ENCODE measurements around the gene ABLIM1. TPM values are rescaled to one million over a fixed set of nuclear protein-coding genes. Genes with fewer than 3 reads are reported as not detected.

ABLIM1 gene
- polyA plus RNA-seq, 4 donors: 96.4 to 113 (median 106) TPM

DNA sequence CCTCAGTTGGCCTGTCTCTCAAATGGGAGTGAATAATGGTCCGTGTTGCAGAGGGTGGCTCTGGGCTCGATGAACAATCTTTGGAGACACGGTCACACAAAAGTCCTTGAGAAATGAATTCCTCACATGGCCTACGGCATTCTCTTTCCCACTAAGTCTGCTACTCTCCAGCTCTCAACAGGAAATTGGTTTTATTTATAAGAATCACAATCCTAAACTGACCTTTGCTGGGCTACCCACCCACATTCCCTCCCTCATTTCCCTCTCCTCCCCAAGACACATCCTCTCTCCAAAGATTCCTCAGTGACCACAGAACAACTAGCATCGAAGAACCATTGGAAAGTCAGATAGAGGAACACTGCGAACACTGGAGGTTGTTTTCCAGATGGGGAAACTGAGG, 258.5 kb downstream of the ABLIM1 start:
- DNase-seq (ENCODE audit: low read depth in 4 of 4, low spot score in 3 of 4): no peak

DNA sequence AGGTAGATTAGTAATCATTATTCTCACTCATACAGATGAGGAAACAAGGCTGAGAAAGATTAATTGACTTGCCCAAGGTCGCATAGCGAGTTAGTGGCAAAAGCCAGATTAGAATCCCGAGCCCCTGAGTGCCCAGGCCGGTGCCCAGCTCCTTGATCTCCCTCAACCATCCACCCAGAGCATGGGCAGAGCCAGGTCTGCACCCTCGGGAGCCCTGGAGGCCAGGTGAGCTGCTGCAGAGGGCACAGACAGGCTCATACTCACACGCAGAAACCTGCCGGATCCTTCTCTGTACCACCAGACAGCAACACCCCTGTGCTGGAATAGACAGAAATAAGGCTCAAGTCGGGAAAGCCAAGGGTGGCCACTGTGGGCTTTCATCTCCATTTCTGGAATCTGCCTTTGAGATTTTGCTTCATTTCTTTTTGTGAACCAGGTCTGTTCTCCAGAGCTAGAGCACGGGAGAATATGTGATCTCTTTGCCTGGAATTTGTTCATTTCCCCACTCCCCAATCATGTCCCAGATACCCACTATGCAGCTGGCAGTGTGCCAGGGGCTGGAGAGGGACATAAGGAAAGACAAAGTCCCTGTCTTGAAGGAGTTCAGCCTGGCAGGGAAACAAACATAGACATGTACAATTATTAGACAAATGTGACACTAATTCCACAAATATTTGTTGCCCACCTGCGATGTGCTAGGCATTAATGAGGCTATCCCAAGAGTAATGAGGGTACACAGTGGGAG, 259.3 kb downstream of the ABLIM1 start:
- no peak for DNase-seq (ENCODE audit: low read depth in 4 of 4, low spot score in 3 of 4)

DNA sequence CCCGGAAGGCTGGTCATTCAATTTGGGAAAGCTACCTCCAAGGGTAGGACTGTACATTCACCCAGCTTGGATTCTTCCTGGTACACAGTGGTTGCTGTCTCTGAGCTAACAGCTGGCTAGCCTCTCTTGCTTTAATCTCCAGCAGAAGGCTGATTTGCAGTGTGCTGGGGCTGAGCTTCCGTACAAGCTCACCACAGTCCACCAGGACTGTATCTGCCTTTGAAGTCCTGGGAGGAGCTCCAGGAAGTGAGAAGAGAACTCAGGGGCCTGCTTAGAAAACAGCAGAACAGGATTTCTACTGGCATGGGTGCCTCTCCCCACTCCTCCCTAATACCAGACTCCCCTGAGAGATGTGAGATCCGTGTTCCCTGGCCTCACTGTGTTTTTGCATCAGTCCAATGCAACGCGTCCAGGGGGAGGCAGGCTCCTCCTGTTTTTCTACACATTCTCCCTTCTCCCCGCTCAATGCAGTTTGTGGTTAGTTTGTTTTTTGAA, 260.4 kb downstream of the ABLIM1 start:
- no peak for DNase-seq (ENCODE audit: low read depth in 4 of 4, low spot score in 3 of 4)

DNA sequence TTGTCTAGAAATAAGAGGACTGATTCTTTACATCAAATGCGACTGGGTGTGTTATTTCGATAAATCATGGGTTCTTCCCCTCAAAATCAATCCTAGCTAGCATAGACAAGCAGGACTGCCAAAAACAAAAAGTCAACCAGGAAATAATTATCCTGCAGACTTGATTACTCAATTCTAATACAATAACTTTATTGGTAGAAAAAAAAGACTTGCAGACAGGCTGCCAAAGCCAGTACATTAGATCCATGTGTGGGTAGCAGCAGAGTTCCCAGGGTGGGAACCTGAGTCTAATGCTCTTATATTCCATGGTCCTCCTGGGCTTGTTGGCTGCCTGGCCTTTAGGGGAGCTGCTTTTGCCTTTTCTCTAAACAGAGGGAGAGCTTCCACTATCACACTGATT, 261.6 kb downstream of the ABLIM1 start:
- DNase-seq (ENCODE audit: low read depth in 4 of 4, low spot score in 3 of 4): no peak

DNA sequence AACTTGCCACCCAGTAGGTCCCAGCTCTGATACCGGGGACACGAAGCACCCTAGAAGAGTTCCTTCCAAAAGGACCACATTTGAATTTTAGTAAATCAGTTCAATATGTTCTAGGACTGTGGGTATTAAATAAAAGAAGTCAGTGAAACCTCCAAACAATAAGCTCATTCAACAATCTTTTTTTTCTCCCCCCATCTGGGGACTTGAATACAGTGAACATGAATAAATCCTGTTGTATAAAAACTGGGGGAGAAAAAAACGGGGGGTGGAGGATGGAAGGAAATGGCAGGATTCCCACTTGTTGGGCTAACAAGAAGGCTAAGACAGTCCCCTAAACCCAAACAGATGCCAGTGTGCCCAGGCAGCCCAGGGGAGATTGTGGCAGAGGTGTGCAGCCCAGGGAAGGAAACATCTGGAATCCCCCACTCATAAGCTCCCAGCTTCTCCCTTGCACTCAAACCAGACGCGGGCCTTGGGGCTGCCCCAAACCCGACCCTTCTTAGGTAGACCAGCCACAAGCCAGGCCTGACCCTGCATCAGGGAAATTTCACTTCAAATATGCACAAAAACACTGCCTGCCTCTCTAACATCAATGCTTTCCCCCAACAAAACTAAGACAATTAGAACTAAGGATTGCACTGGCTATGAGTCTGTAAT, 262.6 kb downstream of the ABLIM1 start:
- no peak for DNase-seq (ENCODE audit: low read depth in 4 of 4, low spot score in 3 of 4)

DNA sequence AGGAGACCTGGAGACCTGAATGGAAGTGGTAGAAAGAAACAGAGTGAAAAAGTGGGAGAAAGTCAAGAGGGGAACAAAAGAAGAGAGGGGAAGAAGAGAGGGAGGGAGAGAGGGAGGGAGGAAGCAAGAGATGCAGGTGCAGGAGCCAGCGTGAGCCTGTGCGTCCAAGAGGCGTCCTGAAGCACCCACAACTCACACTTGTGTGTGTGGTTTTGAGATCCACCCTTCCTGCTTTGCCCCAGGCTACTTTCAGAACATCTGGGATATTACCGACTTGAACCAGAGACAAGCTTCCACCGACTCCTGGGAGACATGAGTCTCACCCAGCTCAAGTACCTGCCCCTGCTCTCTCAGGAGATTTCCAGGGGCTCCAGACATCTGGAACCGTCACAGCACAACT, 263.5 kb downstream of the ABLIM1 start:
- no peak for DNase-seq (ENCODE audit: low read depth in 4 of 4, low spot score in 3 of 4)

DNA sequence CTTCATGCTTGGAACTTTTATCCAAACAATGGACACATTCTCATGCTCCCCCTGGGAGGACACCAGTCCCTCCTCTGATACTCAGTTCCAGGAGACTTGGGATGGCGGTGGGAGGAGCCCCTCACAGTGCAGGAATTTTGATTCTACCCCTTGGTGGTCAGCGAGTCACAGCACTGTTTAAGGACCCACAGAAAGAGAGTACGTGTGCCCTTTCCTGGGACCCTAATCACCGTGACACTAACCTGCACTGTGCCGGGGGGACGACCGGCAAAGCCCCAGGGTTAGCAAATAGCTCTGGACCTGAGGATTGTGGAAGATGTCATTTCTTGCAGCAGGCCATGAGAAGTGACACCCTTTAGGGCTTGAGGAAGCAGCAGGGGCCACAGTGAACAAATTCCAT, 264.2 kb downstream of the ABLIM1 start:
- no peak for DNase-seq (ENCODE audit: low read depth in 4 of 4, low spot score in 3 of 4)

DNA sequence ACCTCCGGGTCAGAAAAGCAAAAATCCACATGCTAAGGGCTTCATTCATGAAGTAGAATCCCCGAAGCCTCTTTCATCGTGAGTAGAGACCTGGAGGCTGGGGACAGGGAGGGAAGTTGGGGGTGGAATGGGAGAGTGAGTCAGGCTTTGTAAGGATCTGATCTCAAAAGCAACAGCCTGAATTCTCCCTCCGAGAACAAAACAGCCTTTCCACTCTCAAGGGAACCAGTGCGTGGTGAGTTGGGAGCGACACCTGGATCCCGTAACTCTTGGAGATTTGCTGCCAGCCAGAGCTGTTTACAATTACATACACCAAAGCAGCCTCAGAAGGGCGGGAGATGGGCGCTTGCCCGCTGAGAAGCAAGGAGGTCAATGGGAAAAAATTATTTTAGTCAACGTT, 264.6 kb downstream of the ABLIM1 start:
- no peak for DNase-seq (ENCODE audit: low read depth in 4 of 4, low spot score in 3 of 4)

DNA sequence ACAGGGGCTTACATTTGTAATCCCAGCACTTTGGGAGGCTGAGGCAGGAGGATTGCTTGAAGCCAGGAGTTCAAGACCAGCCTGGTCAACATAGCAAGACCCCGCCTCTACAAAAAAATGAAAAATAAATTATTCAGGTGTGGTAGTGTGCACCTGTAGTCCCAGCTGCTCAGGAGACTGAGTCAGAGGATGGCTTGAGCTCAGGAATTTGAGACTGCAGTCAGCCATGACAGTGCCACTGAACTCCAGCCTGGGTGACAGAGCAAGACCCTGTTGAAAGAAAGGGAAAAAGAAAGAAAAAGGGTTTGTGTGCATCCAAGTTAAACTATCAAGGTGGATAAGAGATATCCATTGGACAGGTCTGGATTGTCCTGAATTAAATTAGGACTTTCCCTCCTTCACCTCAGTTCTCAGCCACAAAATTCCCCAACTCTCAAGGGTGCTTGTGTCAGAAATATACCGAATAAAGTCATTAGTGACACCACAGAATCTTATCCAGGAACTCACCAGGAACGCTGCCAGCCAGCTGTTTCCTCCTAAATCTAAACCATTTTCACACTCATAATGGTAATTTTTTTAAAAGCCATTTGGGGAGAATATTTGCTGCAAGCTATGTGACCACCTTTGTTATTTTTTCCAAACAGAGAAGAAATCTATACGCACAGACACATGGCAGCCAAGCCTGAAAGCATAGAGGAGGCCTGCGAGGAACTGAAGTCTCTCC, 265.8 kb downstream of the ABLIM1 start:
- no peak for DNase-seq (ENCODE audit: low read depth in 4 of 4, low spot score in 3 of 4)

DNA sequence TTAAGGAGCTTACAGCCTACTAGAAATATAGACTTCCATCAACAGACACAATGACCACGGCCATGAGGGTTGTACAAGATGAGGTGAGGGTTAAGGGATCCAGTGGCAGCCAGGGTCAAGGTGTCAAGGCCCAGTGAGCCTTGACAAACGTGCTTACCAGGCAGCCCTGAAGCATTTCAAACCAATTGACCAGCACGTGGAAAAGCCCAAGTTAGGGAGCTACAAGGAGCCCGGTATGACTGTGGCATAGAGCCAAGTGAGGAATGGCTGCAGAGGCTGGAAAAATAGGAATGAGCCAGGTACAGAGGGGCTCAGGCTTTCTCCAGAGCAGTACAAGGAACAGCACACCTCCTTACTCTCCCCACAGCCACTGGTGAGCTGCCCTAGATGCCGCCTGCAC, 266.5 kb downstream of the ABLIM1 start:
- no peak for DNase-seq (ENCODE audit: low read depth in 4 of 4, low spot score in 3 of 4)

DNA sequence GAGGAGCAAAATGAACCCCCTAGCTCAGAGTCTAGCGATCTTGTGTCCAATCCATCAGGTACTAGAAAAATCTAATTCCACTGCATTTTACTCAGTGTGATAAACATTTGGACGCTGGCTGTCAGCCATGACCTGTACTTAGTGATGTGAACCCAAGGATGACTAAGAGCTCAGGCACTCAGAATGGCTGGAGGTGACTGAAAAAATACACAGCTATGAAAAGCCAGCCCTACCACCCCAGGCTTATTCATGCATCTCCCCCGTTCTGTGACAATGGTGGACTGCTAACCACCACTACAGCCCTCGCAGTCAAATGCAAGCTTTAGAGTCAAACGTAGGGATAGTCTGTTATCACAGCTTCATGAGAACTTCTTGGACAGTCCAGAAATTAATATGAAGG, 268.6 kb downstream of the ABLIM1 start:
- no peak for DNase-seq (ENCODE audit: low read depth in 4 of 4, low spot score in 3 of 4)

DNA sequence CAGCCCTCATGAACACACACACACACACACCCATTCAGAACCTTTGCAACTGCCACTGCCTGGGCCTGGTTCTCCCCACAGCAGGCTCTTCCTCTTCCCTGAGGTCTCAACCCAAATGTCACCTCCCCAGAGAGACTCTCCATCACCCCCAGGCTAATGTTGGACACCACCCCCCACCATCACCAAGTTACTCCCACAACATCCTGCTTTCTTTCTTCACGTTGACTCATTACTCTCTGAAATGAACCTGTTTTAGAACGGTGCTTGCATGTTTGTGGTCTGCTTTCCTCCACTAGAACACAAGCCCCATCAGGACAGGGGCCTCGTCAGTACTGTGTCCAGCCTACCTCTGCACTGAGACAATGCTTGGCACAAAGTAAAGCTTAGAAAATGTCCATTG, 269.8 kb downstream of the ABLIM1 start:
- DNase-seq (ENCODE audit: low read depth in 4 of 4, low spot score in 3 of 4): no peak

DNA sequence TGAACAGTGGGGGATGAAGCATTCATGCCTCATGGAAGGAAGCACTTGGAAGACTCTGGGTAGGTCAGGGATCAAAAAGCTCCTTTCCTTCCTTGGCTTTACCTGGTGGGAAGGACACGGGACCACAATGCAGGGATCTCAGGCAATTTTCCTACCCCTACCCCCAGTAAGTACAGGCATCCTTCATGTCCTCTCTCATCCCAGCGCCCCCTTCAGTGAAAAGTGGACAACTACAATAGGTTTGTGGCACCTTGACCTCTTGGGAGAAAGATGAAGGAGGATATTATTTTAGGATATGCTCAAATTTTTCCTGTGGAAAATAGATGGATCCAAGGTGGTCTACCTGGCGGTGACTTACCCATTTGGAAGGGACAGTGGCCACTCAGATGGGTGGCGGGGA, 270.3 kb downstream of the ABLIM1 start:
- no peak for DNase-seq (ENCODE audit: low read depth in 4 of 4, low spot score in 3 of 4)

DNA sequence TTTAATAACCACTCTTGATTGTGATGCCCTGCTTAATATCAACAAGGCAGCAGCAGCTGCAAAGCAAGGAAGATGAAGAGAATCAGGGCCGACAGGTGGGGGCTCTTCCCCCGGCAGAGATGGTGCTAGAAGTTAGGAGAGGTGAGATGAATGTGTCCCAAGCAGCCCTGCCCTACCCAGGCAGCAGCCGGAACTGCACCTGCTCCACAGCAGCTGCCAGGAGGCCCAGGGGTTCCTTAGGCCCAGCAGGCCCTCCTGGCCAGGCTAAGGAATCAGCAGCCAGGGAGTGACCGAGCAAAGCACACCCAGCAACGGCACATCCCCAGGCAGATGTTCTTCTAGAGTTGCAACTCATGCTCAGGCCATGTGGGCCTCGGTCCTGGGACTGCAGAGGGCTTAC, 271.6 kb downstream of the ABLIM1 start:
- no peak for DNase-seq (ENCODE audit: low read depth in 4 of 4, low spot score in 3 of 4)

DNA sequence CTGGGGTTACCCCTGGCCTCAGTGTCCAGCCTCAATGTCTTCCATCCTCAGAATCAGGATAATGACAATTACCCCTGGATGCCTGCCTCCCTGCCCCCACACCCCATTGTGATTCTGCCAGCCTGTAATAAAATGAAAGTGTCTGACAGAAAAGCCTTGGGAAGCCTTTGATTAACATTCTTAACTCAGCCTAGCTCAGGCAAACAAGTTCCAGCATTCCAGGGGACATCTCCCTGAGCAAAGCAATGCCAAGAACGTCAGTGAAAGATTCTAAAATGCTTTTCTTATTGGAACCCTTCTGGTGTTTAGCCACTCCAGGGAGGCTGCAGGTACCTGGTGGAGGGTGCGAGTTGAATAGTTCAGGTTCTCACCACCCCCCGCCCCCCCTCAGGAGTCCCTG, 272.5 kb downstream of the ABLIM1 start:
- DNase-seq (ENCODE audit: low read depth in 4 of 4, low spot score in 3 of 4): no peak

DNA sequence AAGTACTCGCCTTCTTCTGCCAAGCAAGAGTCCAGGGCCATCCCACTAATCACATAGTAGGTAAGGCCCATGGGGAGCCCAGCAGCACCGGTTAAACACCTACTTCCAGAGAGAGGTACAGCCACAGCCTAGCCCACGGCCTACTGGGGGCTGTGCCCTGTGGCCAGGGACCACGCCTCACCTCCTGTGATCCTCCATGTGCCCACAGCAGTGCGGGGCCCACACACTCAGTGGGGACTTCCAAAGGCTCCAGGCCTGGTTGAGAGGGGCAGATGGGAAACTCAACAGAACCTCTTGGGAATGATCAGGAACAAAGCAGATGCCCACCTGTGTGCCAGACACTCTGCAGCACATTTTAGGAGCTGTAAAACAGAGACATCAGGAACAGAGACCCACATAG, 273.5 kb downstream of the ABLIM1 start:
- DNase-seq (ENCODE audit: low read depth in 4 of 4, low spot score in 3 of 4): no peak

DNA sequence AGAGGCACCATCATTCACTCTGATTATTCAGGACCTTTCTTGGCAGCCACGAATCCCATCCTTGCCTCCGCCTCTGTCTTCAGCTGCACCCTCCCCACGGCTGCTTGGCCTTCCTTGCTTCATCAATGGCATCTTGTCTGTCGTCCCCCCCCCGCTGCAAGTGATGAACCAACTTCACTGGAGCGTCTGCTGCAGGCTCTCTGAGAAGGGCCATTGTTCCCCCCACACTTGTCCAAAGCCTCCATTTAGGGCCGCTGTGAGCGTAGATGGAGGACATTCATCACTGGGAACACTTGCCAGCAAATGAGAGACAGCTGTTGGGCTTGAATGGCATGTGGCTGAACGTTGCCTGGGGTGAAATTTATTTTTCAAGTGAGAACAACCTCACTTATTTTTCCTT, 273.9 kb downstream of the ABLIM1 start:
- no peak for DNase-seq (ENCODE audit: low read depth in 4 of 4, low spot score in 3 of 4)

Other genes starting within 250 kb of the ABLIM1 start
- gene FHIP2A, start 163.5 kb upstream of the ABLIM1 start, polyA plus RNA-seq (ENCODE audit: insufficient read length in 4 of 4): 10 to 100 TPM; 27.6 to 44.3 (median 33.5) TPM